SK-N-SH (cell line): Measurements from ENCODE around the gene BAD. TPM values are rescaled to one million over a fixed set of nuclear protein-coding genes. Genes with fewer than 3 reads are reported as not detected.

Experiments used
- CTCF ChIA-PET: fragments of 300-600, 350-600 bp; formaldehyde crosslinking; extraction: SDS; loops from one replicate; lab custom pipeline; 2021; lab: Yijun Ruan, JAX
- POLR2A ChIA-PET: fragments of 350-600 bp; sonication (Branson Sonifier 250); formaldehyde crosslinking; extraction: SDS; loops from one replicate; lab custom pipeline; 2020; ENCODE audit warnings: antibody characterized with exemption, inconsistent platforms; lab: Yijun Ruan, JAX
- DNase-seq: peaks from one replicate; pipeline ENCODE4 v3.0.0; 2012
- H2AFZ ChIP-seq: fragments of 200-600 bp; sonication (generic); 2 replicates; pipeline ENCODE4 v1.8.1; 2016; ENCODE audit warnings: antibody characterized with exemption, mild to moderate bottlenecking, low read depth
- H3F3A ChIP-seq: fragments of 200-600 bp; sonication (generic); replicated peaks from 2 replicates; pipeline ENCODE3; 2016; ENCODE audit warnings: antibody characterized with exemption, mild to moderate bottlenecking; ENCODE audit not compliant: insufficient read depth
- H3K27ac ChIP-seq, 2 experiments: fragments of 200-500 bp in 1 of 2; fragments of 200-600 bp in 1 of 2; sonication (Bioruptor generic) in 1 of 2; sonication (generic), shearing (Covaris generic) in 1 of 2; 2 replicates each; pipeline versions ENCODE4 v1.5.1 to v1.6.1; 2014 to 2016; ENCODE audit warnings: low read depth in 2 of 2, inconsistent platforms in 1 of 2, low read length in 1 of 2, mild to moderate bottlenecking in 1 of 2, mixed read lengths in 1 of 2
- H3K27me3 ChIP-seq: fragments of 200-600 bp; sonication (generic), shearing (Covaris generic); 2 replicates; pipeline ENCODE4 v1.6.1; 2016; ENCODE audit warnings: mixed run types; ENCODE audit not compliant: insufficient read depth
- H3K36me3 ChIP-seq, 2 experiments: fragments of 200-500 bp in 1 of 2; fragments of 200-600 bp in 1 of 2; sonication (Bioruptor generic) in 1 of 2; sonication (generic) in 1 of 2; replicated peaks in 1 of 2; 2 replicates each; pipeline versions ENCODE3 to v1.5.1; 2014 to 2016; ENCODE audit warnings: low read length in 1 of 2, mild to moderate bottlenecking in 1 of 2; ENCODE audit not compliant: insufficient read depth in 2 of 2, control insufficient read depth in 1 of 2
- H3K4me1 ChIP-seq, 2 experiments: fragments of 200-500 bp in 1 of 2; fragments of 200-600 bp in 1 of 2; sonication (Bioruptor generic) in 1 of 2; sonication (generic), shearing (Covaris generic) in 1 of 2; 2 replicates each; pipeline versions ENCODE4 v1.5.1 to v1.6.1; 2014 to 2016; ENCODE audit warnings: low read depth in 1 of 2, low read length in 1 of 2, mixed run types in 1 of 2; ENCODE audit not compliant: insufficient read depth in 2 of 2, control insufficient read depth in 1 of 2
- H3K4me2 ChIP-seq: fragments of 200-600 bp; sonication (generic), shearing (Covaris generic); 2 replicates; pipeline ENCODE4 v1.6.1; 2017; ENCODE audit warnings: mixed run types
- H3K4me3 ChIP-seq, 2 experiments: fragments of 200-500 bp in 1 of 2; fragments of 200-600 bp in 1 of 2; sonication (Bioruptor generic) in 1 of 2; sonication (generic), shearing (Covaris generic) in 1 of 2; 2 replicates each; pipeline versions ENCODE4 v1.5.1 to v1.8.1; 2014 to 2016; ENCODE audit warnings: low read depth in 2 of 2, inconsistent platforms in 1 of 2, low read length in 1 of 2, mild to moderate bottlenecking in 1 of 2, mixed read lengths in 1 of 2, moderate library complexity in 1 of 2
- H3K79me2 ChIP-seq: fragments of 200-600 bp; sonication (generic); 2 replicates; pipeline ENCODE4 v1.8.1; 2017; ENCODE audit warnings: mild to moderate bottlenecking; ENCODE audit not compliant: insufficient read depth
- H3K9ac ChIP-seq: fragments of 200-600 bp; sonication (generic); 2 replicates; pipeline ENCODE4 v1.6.1; 2017; ENCODE audit warnings: mixed run types
- H3K9me2 ChIP-seq: fragments of 200-600 bp; sonication (generic); 2 replicates; pipeline ENCODE4 v1.6.1; 2017; ENCODE audit warnings: mixed run types
- H3K9me3 ChIP-seq: fragments of 200-600 bp; sonication (generic); 2 replicates; pipeline ENCODE4 v1.6.1; 2017; ENCODE audit warnings: mixed run types, mild to moderate bottlenecking, moderate library complexity
- H4K20me1 ChIP-seq: fragments of 200-600 bp; sonication (generic); 2 replicates; pipeline ENCODE4 v1.6.1; 2017; ENCODE audit warnings: mild to moderate bottlenecking, mixed run types; ENCODE audit not compliant: insufficient read depth
- CHD2 ChIP-seq: fragments of 150-350 bp; IDR thresholded peaks from 2 replicates; pipeline ENCODE4 v1.6.1; 2018; ENCODE audit warnings: low read length; ENCODE audit not compliant: partially characterized antibody
- ELF1 ChIP-seq: IDR thresholded peaks from 2 replicates; pipeline ENCODE4 v1.4.0; 2012
- EP300 ChIP-seq, 2 experiments: IDR thresholded peaks; 2 replicates each; pipeline versions ENCODE4 v1.4.0 to v1.6.1; 2012; ENCODE audit warnings: borderline replicate concordance in 1 of 2, low read depth in 1 of 2, low read length in 1 of 2
- FOSL2 ChIP-seq: IDR thresholded peaks from 2 replicates; pipeline ENCODE4 v1.4.0; 2012; ENCODE audit warnings: low read depth, mild to moderate bottlenecking, moderate library complexity, borderline replicate concordance
- FOXJ3 ChIP-seq: sonication (generic); formaldehyde crosslinking; IDR thresholded peaks from 2 replicates; pipeline ENCODE4 v1.5.1; 2020; ENCODE audit warnings: mild to moderate bottlenecking, missing genetic modification reagents
- FOXM1 ChIP-seq: IDR thresholded peaks from 2 replicates; pipeline ENCODE4 v1.4.0; 2012; ENCODE audit warnings: low read depth, mild to moderate bottlenecking
- MEF2A ChIP-seq: IDR thresholded peaks from 2 replicates; pipeline ENCODE4 v1.4.0; 2012; ENCODE audit warnings: low read depth, borderline replicate concordance
- MXI1 ChIP-seq: IDR thresholded peaks from 2 replicates; pipeline ENCODE4 v1.6.1; 2012; ENCODE audit warnings: mild to moderate bottlenecking, low read depth, low read length, improper control_type of control experiment
- NFIC ChIP-seq: IDR thresholded peaks from 2 replicates; pipeline ENCODE4 v1.4.0; 2012; ENCODE audit warnings: borderline replicate concordance
- NRF1 ChIP-seq: IDR thresholded peaks from 2 replicates; pipeline ENCODE4 v1.6.1; 2012; ENCODE audit warnings: low read depth, mild to moderate bottlenecking, low read length
- POLR2AphosphoS5 ChIP-seq: IDR thresholded peaks from 2 replicates; pipeline ENCODE4 v1.6.1; 2012; ENCODE audit warnings: low read depth, low read length
- RAD21 ChIP-seq: IDR thresholded peaks from 2 replicates; pipeline ENCODE4 v1.6.1; 2012; ENCODE audit warnings: mild to moderate bottlenecking, low read length
- RCOR1 ChIP-seq: fragments of 150-350 bp; IDR thresholded peaks from 2 replicates; pipeline ENCODE4 v1.6.1; 2017; ENCODE audit warnings: antibody characterized with exemption, low read length
- RFX5 ChIP-seq: IDR thresholded peaks from 2 replicates; pipeline ENCODE4 v1.6.1; 2012; ENCODE audit warnings: mild to moderate bottlenecking, improper control_type of control experiment, low read length
- SIN3A ChIP-seq: IDR thresholded peaks from 2 replicates; pipeline ENCODE4 v1.6.1; 2012; ENCODE audit warnings: low read depth, mild to moderate bottlenecking, low read length, moderate library complexity, borderline replicate concordance
- SMC3 ChIP-seq: IDR thresholded peaks from 2 replicates; pipeline ENCODE4 v1.6.1; 2012; ENCODE audit warnings: low read depth, low read length, improper control_type of control experiment
- YY1 ChIP-seq: IDR thresholded peaks from 2 replicates; pipeline ENCODE4 v1.4.0; 2012; ENCODE audit warnings: low read depth, mild to moderate bottlenecking
- WGBS: methylation state at CpG from one replicate; pipeline ENCODE4 v1.1.6; 2017; ENCODE audit warnings: low lambda C conversion rate; 5-methylcytosine and 5-hydroxymethylcytosine counted together
- polyA plus RNA-seq, 3 experiments: library from polyadenylated mRNA; depleted of rRNA; stranded (reverse); fragments of >200 nt; gene quantifications; 2 replicates each; pipeline ENCODE4 v1.2.3, GENCODE V29; 2012
- TF ChIP-seq, protein P1 (sequence below): fragments of 150-350 bp; IDR thresholded peaks from 2 replicates; pipeline ENCODE4 v1.6.1; 2017; ENCODE audit warnings: antibody characterized with exemption, low read length, low read depth, borderline replicate concordance
- TF ChIP-seq, protein P2 (sequence below): IDR thresholded peaks from 2 replicates; pipeline ENCODE4; 2012
- TF ChIP-seq, protein P3 (sequence below): IDR thresholded peaks from 2 replicates; pipeline ENCODE4 v1.4.0; 2012; ENCODE audit warnings: low read depth, borderline replicate concordance
- TF ChIP-seq, protein P4 (sequence below): IDR thresholded peaks from 2 replicates; pipeline ENCODE4 v1.4.0; 2012; ENCODE audit warnings: low read depth
- TF ChIP-seq, protein P5 (sequence below): fragments of 150-350 bp; IDR thresholded peaks from 2 replicates; pipeline ENCODE4 v1.6.1; 2016; ENCODE audit warnings: mild to moderate bottlenecking, low read depth, low read length

Gene BAD
- polyA plus RNA-seq, 1 of the 3 experiments (the other 2 are of a cell fraction) = 80.9 TPM

DNA sequence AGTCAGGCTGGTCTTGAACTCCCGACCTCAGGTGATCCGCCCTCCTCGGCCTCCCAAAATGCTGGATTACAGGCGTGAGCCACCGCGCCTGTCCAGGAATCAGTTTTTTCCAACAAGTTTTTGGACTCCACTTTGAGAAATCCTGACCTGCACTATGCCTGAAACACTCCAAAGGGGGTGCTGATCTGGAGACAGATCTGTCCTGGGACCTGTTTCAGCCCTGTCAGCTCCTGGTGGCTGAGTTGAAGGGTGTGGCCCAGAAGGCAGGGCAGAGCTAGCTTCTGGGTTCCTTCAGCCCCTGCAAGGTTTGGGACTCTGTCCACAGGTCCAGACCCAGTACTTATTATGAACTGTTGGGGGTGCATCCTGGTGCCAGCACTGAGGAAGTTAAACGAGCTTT, 52.9 kb downstream of the BAD start:
- no peak overlapping the region for H3K27ac ChIP-seq
- H3F3A ChIP-seq = peaks cover 20% of the 10 kb centered on the region
- peak overlapping the region; percentile 90 for H3K4me2 ChIP-seq
- TF ChIP-seq YY1 (no peak), RFX5 (no peak), CHD2 (no peak), POLR2AphosphoS5 (no peak), EP300 (IDR thresholded peaks at IDR 0.05; ENCODE audit: borderline replicate concordance in 1 of 2, low read depth in 1 of 2, low read length in 1 of 2) (no peak), NFIC (no peak), MEF2A (no peak), RAD21 (no peak), FOXJ3 (CRISPR knock-in tag) (no peak), ELF1 (no peak)
- TF ChIP-seq, protein P1, sequence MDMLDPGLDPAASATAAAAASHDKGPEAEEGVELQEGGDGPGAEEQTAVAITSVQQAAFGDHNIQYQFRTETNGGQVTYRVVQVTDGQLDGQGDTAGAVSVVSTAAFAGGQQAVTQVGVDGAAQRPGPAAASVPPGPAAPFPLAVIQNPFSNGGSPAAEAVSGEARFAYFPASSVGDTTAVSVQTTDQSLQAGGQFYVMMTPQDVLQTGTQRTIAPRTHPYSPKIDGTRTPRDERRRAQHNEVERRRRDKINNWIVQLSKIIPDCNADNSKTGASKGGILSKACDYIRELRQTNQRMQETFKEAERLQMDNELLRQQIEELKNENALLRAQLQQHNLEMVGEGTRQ = no peak
- TF ChIP-seq, protein P2, sequence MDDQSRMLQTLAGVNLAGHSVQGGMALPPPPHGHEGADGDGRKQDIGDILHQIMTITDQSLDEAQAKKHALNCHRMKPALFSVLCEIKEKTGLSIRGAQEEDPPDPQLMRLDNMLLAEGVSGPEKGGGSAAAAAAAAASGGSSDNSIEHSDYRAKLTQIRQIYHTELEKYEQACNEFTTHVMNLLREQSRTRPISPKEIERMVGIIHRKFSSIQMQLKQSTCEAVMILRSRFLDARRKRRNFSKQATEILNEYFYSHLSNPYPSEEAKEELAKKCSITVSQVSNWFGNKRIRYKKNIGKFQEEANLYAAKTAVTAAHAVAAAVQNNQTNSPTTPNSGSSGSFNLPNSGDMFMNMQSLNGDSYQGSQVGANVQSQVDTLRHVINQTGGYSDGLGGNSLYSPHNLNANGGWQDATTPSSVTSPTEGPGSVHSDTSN = no peak
- TF ChIP-seq, protein P3, sequence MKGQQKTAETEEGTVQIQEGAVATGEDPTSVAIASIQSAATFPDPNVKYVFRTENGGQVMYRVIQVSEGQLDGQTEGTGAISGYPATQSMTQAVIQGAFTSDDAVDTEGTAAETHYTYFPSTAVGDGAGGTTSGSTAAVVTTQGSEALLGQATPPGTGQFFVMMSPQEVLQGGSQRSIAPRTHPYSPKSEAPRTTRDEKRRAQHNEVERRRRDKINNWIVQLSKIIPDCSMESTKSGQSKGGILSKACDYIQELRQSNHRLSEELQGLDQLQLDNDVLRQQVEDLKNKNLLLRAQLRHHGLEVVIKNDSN = no peak
- TF ChIP-seq, protein P4, sequence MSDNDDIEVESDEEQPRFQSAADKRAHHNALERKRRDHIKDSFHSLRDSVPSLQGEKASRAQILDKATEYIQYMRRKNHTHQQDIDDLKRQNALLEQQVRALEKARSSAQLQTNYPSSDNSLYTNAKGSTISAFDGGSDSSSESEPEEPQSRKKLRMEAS = no peak
- no peaks in the 10 kb centered on the region for H4K20me1 ChIP-seq
- no peaks in the 10 kb centered on the region for H3K9me3 ChIP-seq
- no peak for DNase-seq
- CTCF ChIA-PET = interaction anchor here (1.1 to 3.4 kb wide), 4 partner anchors 14 to 73 kb away, joined by 3 to 15 read pairs (median 5); partner anchors contain the start of genes ESRRA, PLCB3 and STIP1
- POLR2A ChIA-PET = interaction anchor here (1.2 kb wide), 1 partner anchor 15 kb away, joined by 3 read pairs; the partner anchor contains the start of gene PPP1R14B
- H3K27me3 ChIP-seq = no peaks in the 10 kb centered on the region
- H3K79me2 ChIP-seq = peaks cover 45% of the 10 kb centered on the region
- H2AFZ ChIP-seq = no peak overlapping the region
- no peak overlapping the region for H3K9ac ChIP-seq
- WGBS = 90% methylated on average over 7 of the region's 7 CpGs
- peaks cover 0 to 4% of the 10 kb centered on the region in 2 experiments for H3K36me3 ChIP-seq
- H3K9me2 ChIP-seq = no peaks in the 10 kb centered on the region
- peak overlapping the region in 1 of 2 experiments; percentile 75; a peak in 2 of 4 replicates for H3K4me3 ChIP-seq
- peaks cover 20 to 57% of the 10 kb centered on the region in 2 experiments; a peak in 2 of 4 replicates for H3K4me1 ChIP-seq

DNA sequence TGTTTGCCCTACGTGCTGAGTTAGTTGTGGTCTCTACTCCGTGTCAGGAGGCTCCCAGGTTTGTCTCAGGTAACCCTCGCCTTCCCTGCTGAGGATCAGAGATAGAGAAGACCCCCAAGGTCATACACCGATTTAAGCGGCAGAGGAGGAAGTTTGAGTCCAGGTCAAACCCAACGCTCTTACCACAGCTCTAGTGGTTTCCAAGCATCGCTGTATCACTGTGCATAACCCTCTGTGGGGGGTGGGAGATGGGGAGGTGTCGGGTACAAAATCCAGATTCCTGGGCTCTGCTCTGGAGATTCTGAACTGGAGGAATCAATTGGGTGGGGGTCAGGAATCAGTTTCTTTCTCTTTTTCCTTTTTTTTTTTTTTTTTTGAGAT, 53.5 kb downstream of the BAD start:
- Histone ChIP-seq H3K9me2 (no peaks in the 10 kb centered on the region), H3K9ac (peak overlapping the region; percentile 77), H3K36me3 (peaks cover 0 to 4% of the 10 kb centered on the region in 2 experiments), H3K4me2 (peak overlapping the region; percentile 90), H2AFZ (peak overlapping the region; percentile 82; the same call in 1 of the 2 replicates), H3F3A (peaks cover 20% of the 10 kb centered on the region), H3K4me1 (peaks cover 20 to 57% of the 10 kb centered on the region in 2 experiments; a peak in 2 of 4 replicates), H3K27me3 (no peaks in the 10 kb centered on the region), H3K4me3 (peak overlapping the region; percentile 73 to 75), H3K79me2 (peaks cover 49% of the 10 kb centered on the region), H3K27ac (peak overlapping the region; percentile 54 to 92; a peak in 3 of 4 replicates), H4K20me1 (no peaks in the 10 kb centered on the region), H3K9me3 (no peaks in the 10 kb centered on the region)
- ChIA-PET POLR2A (interaction anchor here (1.2 kb wide), 2 partner anchors 10 to 15 kb away, joined by 3 read pairs; partner anchors contain the start of genes FKBP2 and PPP1R14B), CTCF (interaction anchor here (1.5 to 3.4 kb wide), 3 partner anchors 15 to 74 kb away, joined by 5 to 15 read pairs (median 5); partner anchors contain the start of genes ESRRA and PLCB3)
- DNase-seq = peak; percentile 44
- WGBS = 23% methylated on average over 8 of the region's 8 CpGs
- TF ChIP-seq, protein P4 = no peak
- TF ChIP-seq MXI1 (no peak), FOXM1 (no peak), MEF2A (no peak), SMC3 (no peak), NRF1 (no peak), RCOR1 (no peak), POLR2AphosphoS5 (no peak), FOSL2 (no peak), NFIC (no peak), FOXJ3 (CRISPR knock-in tag) (no peak), EP300 (IDR thresholded peaks at IDR 0.05; ENCODE audit: borderline replicate concordance in 1 of 2, low read depth in 1 of 2, low read length in 1 of 2) (no peak), SIN3A (no peak)
- TF ChIP-seq, protein P5, sequence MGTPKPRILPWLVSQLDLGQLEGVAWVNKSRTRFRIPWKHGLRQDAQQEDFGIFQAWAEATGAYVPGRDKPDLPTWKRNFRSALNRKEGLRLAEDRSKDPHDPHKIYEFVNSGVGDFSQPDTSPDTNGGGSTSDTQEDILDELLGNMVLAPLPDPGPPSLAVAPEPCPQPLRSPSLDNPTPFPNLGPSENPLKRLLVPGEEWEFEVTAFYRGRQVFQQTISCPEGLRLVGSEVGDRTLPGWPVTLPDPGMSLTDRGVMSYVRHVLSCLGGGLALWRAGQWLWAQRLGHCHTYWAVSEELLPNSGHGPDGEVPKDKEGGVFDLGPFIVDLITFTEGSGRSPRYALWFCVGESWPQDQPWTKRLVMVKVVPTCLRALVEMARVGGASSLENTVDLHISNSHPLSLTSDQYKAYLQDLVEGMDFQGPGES = no peak
